HS-5 (cell line): ENCODE data around the gene ILF2.
"Not testable (repeated sequence)": the region's sequence is repeated elsewhere in the genome, so short reads cannot be mapped to it uniquely, and the experiment has no call there.

Experiments
- DNase-seq: peaks from one replicate; pipeline ENCODE4 v3.0.0-alpha.2; 2012; ENCODE audit warnings: low read depth

Gene ILF2

GRCh38 chr1:153670859-153671627 lies at the start of gene ILF2:
Gene ILF2, minus strand, starts transcription at chr1:153670993. Its CDS starts 71 bp downstream, at chr1:153670922.
- DNase-seq, result peak; percentile 100

GRCh38 chr1:153717330-153717729 lies 46.5 kb upstream of the ILF2 start:
- no peak for DNase-seq

GRCh38 chr1:153716211-153716610 lies 45.4 kb upstream of the ILF2 start:
- DNase-seq, result not testable (repeated sequence)

GRCh38 chr1:153711026-153711425 lies 40.2 kb upstream of the ILF2 start:
- no peak for DNase-seq

GRCh38 chr1:153705484-153705883 lies 34.7 kb upstream of the ILF2 start:
- DNase-seq, result no peak

GRCh38 chr1:153699768-153700167 lies 29.0 kb upstream of the ILF2 start:
- no peak for DNase-seq

GRCh38 chr1:153698923-153699714 lies 28.3 kb upstream of the ILF2 start:
- peak; percentile 85 for DNase-seq

- DNase-seq, result no peak
These were observed 27.5 kb upstream of the ILF2 start for GRCh38 chr1:153698020-153698922.

- DNase-seq, result peak; percentile 36
These were observed 26.6 kb upstream of the ILF2 start for GRCh38 chr1:153697191-153698019.

GRCh38 chr1:153696741-153697140 lies 25.9 kb upstream of the ILF2 start:
- DNase-seq, result no peak

GRCh38 chr1:153693466-153693865 lies 22.7 kb upstream of the ILF2 start:
- DNase-seq, result no peak

GRCh38 chr1:153688736-153689328 lies 18.0 kb upstream of the ILF2 start:
- DNase-seq, result no peak

- DNase-seq, result no peak
These were observed 17.5 kb upstream of the ILF2 start for GRCh38 chr1:153688276-153688675.

- DNase-seq, result no peak
These were observed 16.7 kb upstream of the ILF2 start for GRCh38 chr1:153687346-153688125.

GRCh38 chr1:153685544-153686340 lies 14.9 kb upstream of the ILF2 start:
- DNase-seq, result no peak

- no peak for DNase-seq
These were observed 14.1 kb upstream of the ILF2 start for GRCh38 chr1:153684892-153685291.

- no peak for DNase-seq
These were observed 13.1 kb upstream of the ILF2 start for GRCh38 chr1:153683854-153684253.

- no peak for DNase-seq
These were observed 11.9 kb upstream of the ILF2 start for GRCh38 chr1:153682730-153683129.

- DNase-seq, result no peak
These were observed 9.3 kb upstream of the ILF2 start for GRCh38 chr1:153680120-153680403.
